Activated CD8-positive, alpha-beta memory T cell treated with anti-CD3 and anti-CD28 coated beads, Interleukin-2, amount 50 U/mL, for 24 hours (primary cell): ENCODE results near the gene CCDC40.

Experiments
- DNase-seq: peaks from one replicate; pipeline ENCODE4 v3.0.0-alpha.2; 2020; ENCODE audit errors: extremely low read depth

CCDC40 gene

GRCh38 chr17:80047176-80047575, 10.7 kb downstream of the CCDC40 start:
- DNase-seq = no peak

- no peak for DNase-seq
Observed at GRCh38 chr17:80049986-80050385, 13.5 kb downstream of the CCDC40 start.

GRCh38 chr17:80050706-80051105, 14.3 kb downstream of the CCDC40 start:
- no peak for DNase-seq

GRCh38 chr17:80051681-80052080, 15.2 kb downstream of the CCDC40 start:
- DNase-seq = no peak

- DNase-seq = no peak
Observed at GRCh38 chr17:80053102-80053501, 16.7 kb downstream of the CCDC40 start.

- no peak for DNase-seq
Observed at GRCh38 chr17:80055597-80055996, 19.2 kb downstream of the CCDC40 start.

GRCh38 chr17:80058311-80058955, 22.0 kb downstream of the CCDC40 start:
- no peak for DNase-seq

- DNase-seq = no peak
Observed at GRCh38 chr17:80060644-80061043, 24.2 kb downstream of the CCDC40 start.

GRCh38 chr17:80061421-80061820, 25.0 kb downstream of the CCDC40 start:
- no peak for DNase-seq

GRCh38 chr17:80063830-80064585, 27.6 kb downstream of the CCDC40 start:
- no peak for DNase-seq

- DNase-seq = no peak
Observed at GRCh38 chr17:80064696-80065095, 28.3 kb downstream of the CCDC40 start.

GRCh38 chr17:80065478-80066170, 29.2 kb downstream of the CCDC40 start:
- no peak for DNase-seq

GRCh38 chr17:80067393-80067986, 31.0 kb downstream of the CCDC40 start:
- no peak for DNase-seq

GRCh38 chr17:80068301-80069222, 32.1 kb downstream of the CCDC40 start:
- DNase-seq = no peak

GRCh38 chr17:80070375-80071115, 34.1 kb downstream of the CCDC40 start:
- DNase-seq = no peak

GRCh38 chr17:80071116-80071841, 34.8 kb downstream of the CCDC40 start:
- DNase-seq = no peak

- DNase-seq = no peak
Observed at GRCh38 chr17:80072410-80072809, 36.0 kb downstream of the CCDC40 start.

GRCh38 chr17:80080081-80080480, 43.6 kb downstream of the CCDC40 start:
- DNase-seq = no peak

- no peak for DNase-seq
Observed at GRCh38 chr17:80081596-80081995, 45.2 kb downstream of the CCDC40 start.
